Left ventricle myocardium inferior (tissue), 1 donor: ENCODE data around the gene CDS2. TPM values are rescaled to one million over a fixed set of nuclear protein-coding genes. Genes with fewer than 3 reads are reported as not detected.

Experiments
- DNase-seq: peaks from one replicate; pipeline ENCODE4 v3.0.0-alpha.2; 2020
- H3K27ac ChIP-seq: fragments of 200-600 bp; replicated peaks from 2 replicates; pipeline ENCODE4 v1.8.0; 2021
- H3K27me3 ChIP-seq: fragments of 200-600 bp; 2 replicates; pipeline ENCODE4 v1.8.0; 2021; ENCODE audit warnings: low read depth
- H3K36me3 ChIP-seq: fragments of 200-600 bp; 2 replicates; pipeline ENCODE4 v1.8.0; 2021
- H3K4me1 ChIP-seq: fragments of 200-600 bp; 2 replicates; pipeline ENCODE4 v1.8.0; 2021
- H3K4me3 ChIP-seq: fragments of 200-600 bp; 2 replicates; pipeline ENCODE4 v1.8.0; 2021; ENCODE audit warnings: mild to moderate bottlenecking, moderate library complexity
- H3K9me3 ChIP-seq: fragments of 200-600 bp; replicated peaks from 2 replicates; pipeline ENCODE4 v1.8.0; 2021
- CTCF ChIP-seq: fragments of 200-600 bp; IDR thresholded peaks from 2 replicates; pipeline ENCODE4 v1.8.0; 2021; ENCODE audit warnings: antibody characterized with exemption, mild to moderate bottlenecking, borderline replicate concordance
- intact Hi-C: fragments of 100-400 bp; cut with micrococcal nuclease; formaldehyde crosslinking; loops from one replicate; pipeline ENCODE4 v1.11.0; 2022
- long read RNA-seq: library from polyadenylated mRNA; unstranded; transcript quantifications from one replicate; pipeline ENCODE4 v2.0.0, GENCODE V29; 2021
- total RNA-seq: library from RNA; stranded (reverse); fragmentation: NEBNext Ultra II Directional; extraction: Animal tissue kit (Norgen Biotek cat#: 25700); gene quantifications from one replicate; pipeline ENCODE4 v1.2.1, GENCODE V29; 2021
- donor health status: DM: no; HTN: yes; CAD: no; lungs with severe emphysema.

The CDS2 gene
- 79.0 TPM for total RNA-seq
- long read RNA-seq, full-length matches to known transcripts = 93 of 121 reads
- long read RNA-seq, partial matches to known transcripts = 5 of 121 reads
- long read RNA-seq, other reads (novel, unspliced or antisense) = 23 of 121 reads

GRCh38 chr20:5126512-5127203 lies at the start of gene CDS2:
Gene CDS2 (plus strand): TSS chr20:5127008. CDS start chr20:5127093, 85 bp downstream.
- peak; percentile 82 for TF ChIP-seq CTCF
- DNase-seq = peak; percentile 100
- intact Hi-C loops = loop anchor here (5.0 kb wide), 1 partner anchor 66 kb away; no protein-coding TSS in a partner anchor
- Histone ChIP-seq H3K9me3 (no peaks in the 10 kb centered on the region), H3K36me3 (no peaks in the 10 kb centered on the region), H3K4me3 (peak within 1 kb of the TSS; percentile 85), H3K27me3 (no peaks in the 10 kb centered on the region), H3K27ac (peak within 1 kb of the TSS; percentile 97), H3K4me1 (peaks cover 71% of the 10 kb centered on the region)

- H3K36me3 ChIP-seq = no peaks in the 10 kb centered on the region
- no peaks in the 10 kb centered on the region for H3K9me3 ChIP-seq
- no peak for TF ChIP-seq CTCF
- peaks cover 18% of the 10 kb centered on the region for H3K4me1 ChIP-seq
- peak overlapping the region; percentile 76 for H3K27ac ChIP-seq
- H3K4me3 ChIP-seq = peak overlapping the region; percentile 52
- intact Hi-C loops = no loop called here
- no peaks in the 10 kb centered on the region for H3K27me3 ChIP-seq
- DNase-seq = no peak
Measured at GRCh38 chr20:5077761-5078387, 48.9 kb upstream of the CDS2 start.

- intact Hi-C loops = no loop called here
- peak; percentile 43 for DNase-seq
- Histone ChIP-seq H3K4me1 (peaks cover 12% of the 10 kb centered on the region), H3K27ac (peak overlapping the region; percentile 76), H3K4me3 (peak overlapping the region; percentile 52), H3K27me3 (no peaks in the 10 kb centered on the region), H3K9me3 (no peaks in the 10 kb centered on the region), H3K36me3 (no peaks in the 10 kb centered on the region)
- no peak for TF ChIP-seq CTCF
Measured at GRCh38 chr20:5078399-5078958, 48.3 kb upstream of the CDS2 start.

- no peaks in the 10 kb centered on the region for H3K9me3 ChIP-seq
- intact Hi-C loops = no loop called here
- H3K27ac ChIP-seq = peak overlapping the region; percentile 32
- H3K27me3 ChIP-seq = no peaks in the 10 kb centered on the region
- H3K36me3 ChIP-seq = peaks cover 1% of the 10 kb centered on the region
- H3K4me3 ChIP-seq = no peak overlapping the region
- H3K4me1 ChIP-seq = peaks cover 6% of the 10 kb centered on the region
- no peak for TF ChIP-seq CTCF
- peak; percentile 50 for DNase-seq
Measured at GRCh38 chr20:5080384-5080877, 46.4 kb upstream of the CDS2 start.

- intact Hi-C loops = no loop called here
- Histone ChIP-seq H3K4me1 (peaks cover 5% of the 10 kb centered on the region), H3K9me3 (no peaks in the 10 kb centered on the region), H3K4me3 (no peak overlapping the region), H3K27ac (no peak overlapping the region), H3K36me3 (peaks cover 3% of the 10 kb centered on the region), H3K27me3 (no peaks in the 10 kb centered on the region)
- DNase-seq = no peak
- no peak for TF ChIP-seq CTCF
Measured at GRCh38 chr20:5085380-5085779, 41.4 kb upstream of the CDS2 start.
